Measurements from ENCODE around the gene NAMPT.

Gene NAMPT

DNA sequence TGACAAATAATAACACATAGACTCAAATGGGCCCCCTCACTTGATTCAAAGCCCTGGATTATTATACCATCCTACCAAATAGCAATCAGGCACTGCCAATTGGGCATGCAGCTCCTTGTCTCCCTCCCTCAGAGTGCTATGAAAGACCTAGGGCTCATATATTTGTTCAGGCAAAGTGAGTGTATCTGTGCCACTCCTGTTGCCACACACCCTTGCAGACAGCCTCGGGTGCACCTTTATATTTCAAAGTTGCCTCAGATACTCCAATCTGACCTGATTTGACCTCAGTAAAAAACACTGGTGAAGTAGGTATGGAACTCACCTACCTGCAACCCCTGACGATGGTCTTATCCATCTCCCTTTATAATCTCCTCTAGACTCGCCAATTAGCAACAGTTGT is 3.0 kb upstream of the NAMPT start:
- no peak overlapping the region for H3K4me3 Mint-ChIP-seq

DNA sequence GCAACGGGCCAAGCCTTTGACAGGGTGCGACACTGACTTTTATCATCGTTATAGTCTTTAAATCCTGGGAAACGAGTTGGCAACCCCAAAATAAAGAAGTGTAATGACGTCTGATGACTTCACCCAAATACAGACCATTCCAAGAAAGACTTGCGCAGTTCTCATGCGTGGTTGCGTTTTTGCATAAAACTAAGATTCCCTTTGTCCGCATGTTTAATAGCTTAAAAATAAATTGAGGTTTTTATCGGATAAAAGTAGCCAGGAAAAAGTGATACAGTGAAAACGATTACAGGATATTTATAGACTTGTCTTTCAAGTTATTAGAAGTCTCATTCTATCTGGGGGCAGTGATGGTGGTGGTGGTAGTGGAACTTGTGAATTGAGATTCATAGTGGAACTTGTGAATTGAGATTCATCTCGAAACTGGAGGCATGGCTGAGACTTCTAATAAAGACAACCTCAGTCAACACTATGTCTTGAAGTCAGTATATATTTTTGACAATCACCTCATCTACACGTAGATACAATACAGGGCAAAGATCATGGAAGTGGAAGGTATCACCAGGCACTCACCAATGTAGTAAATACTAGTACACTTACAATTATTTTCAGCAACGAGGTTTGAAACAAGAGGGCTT is 1.2 kb upstream of the NAMPT start:
- DNase-seq = no peak
- Mint-ChIP-seq H3K4me3 (peak overlapping the region; percentile 91), H3K27ac (peak overlapping the region; percentile 100)

More for the DNA sequence above, 3.0 kb upstream of the NAMPT start:
- Mint-ChIP-seq H3K27me3 (no peaks in the 10 kb centered on the region), H3K27ac (no peak overlapping the region), H3K9me3 (peaks cover 2% of the 10 kb centered on the region), H3K4me1 (ENCODE audit: low read depth) (peaks cover 38% of the 10 kb centered on the region), H3K36me3 (ENCODE audit: low read depth) (peaks cover 23% of the 10 kb centered on the region)
- DNase-seq = no peak

DNA sequence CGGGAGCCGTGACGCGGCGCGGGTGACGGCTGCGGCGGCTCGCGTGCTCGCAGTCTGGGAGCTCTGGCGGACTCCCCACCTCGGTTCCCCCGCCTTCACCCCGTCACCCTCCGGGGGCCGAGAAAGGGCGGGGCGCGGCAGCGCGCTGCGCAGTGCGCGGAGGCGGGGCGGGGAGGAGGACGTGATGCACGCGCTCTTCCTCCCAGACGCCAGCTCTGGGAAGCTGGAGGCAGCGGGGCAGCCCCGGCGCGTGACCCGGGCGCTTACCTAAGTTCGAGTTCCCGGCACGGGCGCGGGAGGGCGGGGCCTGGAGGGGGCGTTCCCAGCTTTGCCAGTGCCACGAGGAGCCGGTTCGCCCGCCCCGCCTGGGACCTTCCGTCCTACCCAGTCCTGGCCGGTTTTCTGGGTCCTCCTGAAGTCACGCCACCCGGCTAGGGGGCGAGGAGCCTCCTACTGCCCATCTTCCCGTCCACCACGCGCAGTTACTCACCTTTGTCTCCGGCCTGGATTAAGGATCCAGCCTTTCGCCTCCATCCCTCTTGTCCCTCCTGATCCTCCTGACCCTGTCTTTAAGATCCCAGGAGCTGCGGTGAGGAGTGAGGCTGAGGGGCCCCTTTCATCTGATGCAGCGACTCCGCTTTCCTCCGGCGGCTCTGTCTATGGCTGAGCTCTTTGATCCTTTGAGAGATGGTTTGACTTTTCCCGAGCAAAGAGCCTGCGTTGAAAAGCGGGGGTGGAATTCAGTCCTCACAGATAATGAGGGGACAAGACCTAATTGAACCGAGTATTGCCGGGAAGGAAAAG is 470 bp upstream of the NAMPT start:
- Mint-ChIP-seq H3K4me1 (ENCODE audit: low read depth) (peaks cover 51% of the 10 kb centered on the region), H3K9me3 (peaks cover 2% of the 10 kb centered on the region), H3K27ac (peak overlapping the region; percentile 100), H3K36me3 (ENCODE audit: low read depth) (peaks cover 48% of the 10 kb centered on the region), H3K4me3 (peak overlapping the region; percentile 91), H3K27me3 (no peaks in the 10 kb centered on the region)
- DNase-seq = peak; percentile 100

More for the DNA sequence above, 1.2 kb upstream of the NAMPT start:
- Mint-ChIP-seq H3K4me1 (ENCODE audit: low read depth) (peaks cover 47% of the 10 kb centered on the region), H3K36me3 (ENCODE audit: low read depth) (peaks cover 41% of the 10 kb centered on the region), H3K27me3 (no peaks in the 10 kb centered on the region), H3K9me3 (peaks cover 2% of the 10 kb centered on the region)

DNA sequence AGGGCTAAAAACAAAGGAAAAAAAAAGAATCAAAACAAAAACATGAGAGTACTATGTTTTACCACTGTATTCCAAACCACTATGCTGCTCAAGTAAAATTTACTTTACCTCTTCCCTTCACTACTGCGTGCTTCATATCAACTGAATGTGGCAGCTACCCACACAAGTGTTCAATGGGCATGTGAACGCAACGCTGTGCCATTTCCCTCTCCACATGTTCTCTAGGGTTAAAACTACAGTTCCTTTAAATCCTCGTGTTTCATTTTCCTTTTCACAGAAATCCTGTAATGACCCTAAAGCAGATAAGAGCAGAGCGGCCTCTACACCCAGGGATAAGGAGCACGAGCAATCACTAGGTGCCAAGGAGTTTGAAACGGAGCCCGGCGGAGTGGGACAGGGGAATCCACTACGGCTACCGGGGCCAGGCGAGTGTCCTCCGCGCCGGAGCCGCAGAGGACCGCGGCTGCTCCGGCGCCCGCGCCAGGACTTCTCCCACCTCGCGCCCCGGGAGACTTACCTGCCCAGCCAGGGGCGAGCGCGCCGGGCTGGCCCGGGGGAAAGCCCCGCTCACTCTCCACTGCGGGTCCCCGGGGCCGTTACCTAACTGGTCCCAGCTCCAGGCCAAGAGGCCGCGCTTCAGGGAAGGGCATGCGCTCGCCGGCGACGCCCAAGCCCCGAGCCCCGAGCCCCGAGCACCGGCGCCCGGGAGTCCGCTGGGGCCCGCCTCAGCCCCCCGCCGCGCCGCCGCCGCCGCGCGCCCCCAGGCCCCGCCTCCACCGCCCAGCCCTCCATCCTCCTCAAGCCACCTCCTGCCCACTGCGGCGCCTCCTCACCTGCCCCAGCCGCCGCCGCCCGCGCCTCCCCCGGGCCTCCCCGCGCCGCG is 711 bp downstream of the NAMPT start:
- peak; percentile 72 for DNase-seq
- peaks cover 2% of the 10 kb centered on the region for H3K9me3 Mint-ChIP-seq
- H3K27me3 Mint-ChIP-seq = no peaks in the 10 kb centered on the region
- peak overlapping the region; percentile 100 for H3K27ac Mint-ChIP-seq
- peaks cover 53% of the 10 kb centered on the region for H3K4me1 Mint-ChIP-seq (ENCODE audit: low read depth)
- peaks cover 60% of the 10 kb centered on the region for H3K36me3 Mint-ChIP-seq (ENCODE audit: low read depth)
- peak overlapping the region; percentile 91 for H3K4me3 Mint-ChIP-seq

DNA sequence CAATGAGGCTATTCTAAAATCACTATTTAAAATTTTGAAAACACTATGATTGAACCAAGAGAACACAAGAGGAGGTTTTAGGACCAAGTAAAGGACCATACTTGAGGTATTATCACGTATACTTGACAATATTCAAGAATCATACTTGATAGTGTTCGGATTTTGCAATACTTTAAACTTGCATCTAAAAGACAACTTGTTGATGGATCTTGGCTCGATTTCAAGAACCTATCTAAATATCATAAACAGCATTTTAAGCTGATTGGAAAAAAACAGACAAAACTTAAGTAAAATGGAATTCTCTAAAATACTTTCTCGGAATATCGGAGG is 1.3 kb downstream of the NAMPT start:
- Mint-ChIP-seq H3K36me3 (ENCODE audit: low read depth) (peaks cover 65% of the 10 kb centered on the region), H3K4me1 (ENCODE audit: low read depth) (peaks cover 55% of the 10 kb centered on the region), H3K27ac (peak overlapping the region; percentile 97), H3K9me3 (peaks cover 2% of the 10 kb centered on the region), H3K4me3 (peak overlapping the region; percentile 91), H3K27me3 (no peaks in the 10 kb centered on the region)
- no peak for DNase-seq

DNA sequence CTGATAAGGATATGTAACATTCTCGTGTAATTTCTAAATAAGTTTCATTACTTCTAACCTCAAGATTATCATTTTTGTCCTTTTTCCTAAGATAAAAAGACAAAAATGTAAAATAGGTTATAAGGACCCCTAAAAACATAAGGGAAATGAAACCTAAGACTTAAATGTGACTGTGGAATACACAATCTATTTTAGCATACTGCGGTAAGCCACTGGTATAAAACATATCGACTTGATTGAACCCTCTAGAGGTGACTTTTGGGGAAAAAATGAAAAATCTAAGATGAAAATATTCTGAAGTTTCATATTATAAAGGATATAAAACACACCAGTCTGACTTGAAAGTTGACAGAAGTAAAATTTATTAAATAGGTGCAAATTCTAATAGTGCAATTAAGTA is 1.9 kb downstream of the NAMPT start:
- peak overlapping the region; percentile 97 for H3K27ac Mint-ChIP-seq
- peaks cover 2% of the 10 kb centered on the region for H3K9me3 Mint-ChIP-seq
- H3K27me3 Mint-ChIP-seq = no peaks in the 10 kb centered on the region
- peak overlapping the region; percentile 91 for H3K4me3 Mint-ChIP-seq
- no peak for DNase-seq
- peaks cover 55% of the 10 kb centered on the region for H3K4me1 Mint-ChIP-seq (ENCODE audit: low read depth)
- peaks cover 71% of the 10 kb centered on the region for H3K36me3 Mint-ChIP-seq (ENCODE audit: low read depth)

DNA sequence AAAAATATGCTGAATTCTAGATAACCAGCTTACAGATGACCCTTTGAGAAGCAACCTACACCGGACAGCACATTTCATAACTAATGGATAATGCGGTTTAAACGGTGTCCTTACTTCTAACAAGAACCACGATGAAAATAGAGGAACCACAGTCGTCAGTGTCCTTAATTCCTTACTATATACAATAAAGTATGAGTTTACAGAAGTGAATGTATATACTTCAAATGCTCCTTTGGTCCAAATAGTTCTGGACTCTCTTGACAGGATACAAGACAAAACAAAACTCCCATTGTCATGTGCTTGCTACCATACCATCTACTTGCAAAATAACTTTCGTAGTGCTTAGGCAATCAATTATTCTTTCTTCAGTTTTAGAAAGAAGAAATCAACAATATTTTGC is 2.4 kb downstream of the NAMPT start:
- H3K27me3 Mint-ChIP-seq = no peaks in the 10 kb centered on the region
- peaks cover 75% of the 10 kb centered on the region for H3K36me3 Mint-ChIP-seq (ENCODE audit: low read depth)
- peak overlapping the region; percentile 97 for H3K27ac Mint-ChIP-seq
- H3K4me1 Mint-ChIP-seq (ENCODE audit: low read depth) = peaks cover 54% of the 10 kb centered on the region
- H3K9me3 Mint-ChIP-seq = peaks cover 2% of the 10 kb centered on the region
- no peak for DNase-seq
- peak overlapping the region; percentile 91 for H3K4me3 Mint-ChIP-seq

DNA sequence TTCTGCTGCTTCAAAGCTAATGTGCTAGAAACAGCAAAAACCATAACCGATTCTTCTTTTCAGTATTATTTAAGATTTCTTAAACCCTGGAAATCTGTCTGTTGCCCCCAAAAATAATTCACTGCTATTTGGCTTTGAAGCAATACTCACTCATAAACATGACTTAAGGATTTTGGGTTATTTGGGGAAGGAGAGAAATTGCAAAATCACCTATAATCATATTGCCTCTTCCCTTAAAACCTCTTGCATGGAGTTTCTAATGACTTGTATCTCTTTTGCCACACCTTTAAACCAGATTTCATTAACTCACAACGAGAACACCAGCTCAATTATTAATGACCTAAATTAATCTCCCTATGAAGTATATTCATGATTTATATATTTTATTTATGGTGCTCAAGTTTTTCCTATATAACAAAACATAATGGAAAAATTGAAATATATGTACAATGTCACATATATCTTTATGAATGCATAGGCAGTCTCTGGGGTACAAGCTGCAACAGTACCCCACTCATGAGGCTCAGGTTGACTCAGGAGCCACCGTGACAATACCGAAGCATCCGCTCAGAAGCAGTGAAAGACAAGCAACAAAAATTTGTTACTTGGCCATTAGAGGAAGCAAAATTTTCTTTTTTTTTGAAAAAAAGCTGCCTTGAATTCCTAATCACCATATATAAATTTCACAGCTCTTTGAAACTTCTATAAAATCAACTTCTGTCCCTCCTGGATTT is 3.0 kb downstream of the NAMPT start:
- H3K27ac Mint-ChIP-seq = peak overlapping the region; percentile 97
- no peaks in the 10 kb centered on the region for H3K27me3 Mint-ChIP-seq
- DNase-seq = no peak
- H3K9me3 Mint-ChIP-seq = peaks cover 2% of the 10 kb centered on the region
- peaks cover 82% of the 10 kb centered on the region for H3K36me3 Mint-ChIP-seq (ENCODE audit: low read depth)
- peaks cover 53% of the 10 kb centered on the region for H3K4me1 Mint-ChIP-seq (ENCODE audit: low read depth)
- peak overlapping the region; percentile 91 for H3K4me3 Mint-ChIP-seq

DNA sequence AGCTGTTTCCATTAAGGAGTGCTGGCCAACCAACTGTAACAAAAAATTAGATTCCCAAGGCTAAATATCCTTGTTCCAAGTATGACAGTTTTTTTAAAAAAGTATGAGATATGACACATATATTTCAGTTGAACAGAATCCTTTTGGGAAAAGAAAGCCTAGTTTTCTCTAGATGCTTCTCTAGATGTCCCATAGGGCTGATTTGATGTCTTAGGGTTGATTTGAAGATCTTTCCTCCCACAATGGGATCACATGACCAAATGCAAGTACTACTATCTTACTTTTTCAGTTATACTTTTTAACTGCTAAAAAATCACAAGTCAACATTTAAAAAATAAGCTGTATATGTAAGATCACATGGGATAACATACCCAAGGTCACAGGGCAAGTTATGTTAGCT is 3.7 kb downstream of the NAMPT start:
- H3K36me3 Mint-ChIP-seq (ENCODE audit: low read depth) = peaks cover 88% of the 10 kb centered on the region
- DNase-seq = no peak
- peaks cover under 1% of the 10 kb centered on the region for H3K9me3 Mint-ChIP-seq
- peaks cover 54% of the 10 kb centered on the region for H3K4me1 Mint-ChIP-seq (ENCODE audit: low read depth)
- peak overlapping the region; percentile 97 for H3K27ac Mint-ChIP-seq
- H3K27me3 Mint-ChIP-seq = no peaks in the 10 kb centered on the region
- H3K4me3 Mint-ChIP-seq = peak overlapping the region; percentile 91

DNA sequence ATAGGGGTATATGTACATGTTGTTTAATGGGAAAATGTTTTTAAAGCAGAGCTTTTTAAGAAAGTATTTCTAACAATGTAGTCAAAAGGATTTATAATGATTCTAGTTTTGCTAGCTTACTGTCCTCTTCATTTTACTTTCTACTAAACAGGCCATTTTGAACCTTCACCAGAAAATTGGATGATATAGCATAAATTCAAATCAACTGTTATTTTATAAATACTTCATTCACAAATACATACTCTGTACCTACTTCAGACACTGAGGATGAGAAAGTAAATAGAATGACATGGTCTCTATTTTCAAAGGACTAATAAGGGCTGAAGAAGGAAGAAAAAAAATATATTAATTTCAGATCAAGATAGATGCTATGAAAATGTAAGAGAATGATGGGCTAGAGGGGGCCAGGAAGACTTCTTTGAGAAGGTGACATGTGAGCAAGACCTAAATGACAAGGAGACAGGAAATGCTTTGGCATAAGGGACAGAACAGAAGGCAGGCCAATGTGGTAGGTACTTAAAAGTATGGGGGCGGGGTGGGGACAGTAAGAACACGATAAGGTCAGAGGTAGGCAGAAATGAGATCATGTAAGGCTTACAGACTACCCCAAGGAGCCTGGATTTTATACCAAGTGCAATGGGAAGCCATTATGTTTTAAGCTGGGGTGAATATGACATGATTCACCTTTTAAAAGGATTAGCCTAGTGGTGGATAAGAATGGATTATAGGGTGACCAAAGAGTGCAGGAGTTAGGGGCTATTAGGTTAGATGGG is 5.2 kb downstream of the NAMPT start:
- Mint-ChIP-seq H3K9me3 (no peaks in the 10 kb centered on the region), H3K27me3 (no peaks in the 10 kb centered on the region), H3K36me3 (ENCODE audit: low read depth) (peaks cover 93% of the 10 kb centered on the region), H3K4me3 (peak overlapping the region; percentile 91), H3K4me1 (ENCODE audit: low read depth) (peaks cover 53% of the 10 kb centered on the region), H3K27ac (peak overlapping the region; percentile 97)
- DNase-seq = no peak

DNA sequence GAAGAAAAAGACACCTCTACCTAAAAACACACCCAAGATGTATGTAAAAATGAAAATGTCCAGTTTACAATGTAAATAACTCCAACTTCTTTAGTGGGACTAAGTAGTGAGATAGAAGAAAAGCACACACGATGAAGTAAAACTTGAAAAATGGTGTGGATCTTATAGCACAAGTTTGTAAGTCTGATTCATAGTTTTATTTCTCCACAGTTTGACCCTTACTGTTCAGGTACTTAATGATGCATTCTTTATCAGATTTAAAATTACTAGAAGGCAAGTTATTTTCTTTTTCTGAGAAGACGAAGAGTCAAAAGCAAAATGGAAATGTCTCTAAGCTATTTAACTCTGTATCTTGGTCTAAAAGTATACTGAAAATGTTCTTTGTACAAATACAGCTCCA is 6.1 kb downstream of the NAMPT start:
- Mint-ChIP-seq H3K4me1 (ENCODE audit: low read depth) (peaks cover 55% of the 10 kb centered on the region), H3K9me3 (no peaks in the 10 kb centered on the region), H3K27me3 (no peaks in the 10 kb centered on the region), H3K27ac (peak overlapping the region; percentile 89), H3K36me3 (ENCODE audit: low read depth) (peaks cover 99% of the 10 kb centered on the region), H3K4me3 (peak overlapping the region; percentile 91)
- no peak for DNase-seq

DNA sequence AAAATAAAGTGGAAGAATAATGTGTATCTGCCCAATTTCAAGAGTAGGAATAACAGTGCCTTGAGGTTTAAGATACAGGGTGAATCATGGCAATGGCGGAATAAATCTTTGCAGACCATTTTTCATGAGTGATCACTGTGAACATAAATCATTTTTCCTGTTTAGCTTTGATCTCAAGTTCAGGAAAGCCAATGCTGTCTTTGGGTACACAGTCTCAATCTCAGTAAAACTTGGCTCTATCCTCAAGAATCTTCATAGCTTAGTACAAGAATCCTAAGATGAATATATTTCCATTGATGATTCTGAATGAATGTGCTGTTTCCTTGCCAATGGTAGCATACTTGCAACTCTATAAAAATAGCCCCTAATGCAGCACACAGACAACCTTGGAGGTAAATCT is 6.8 kb downstream of the NAMPT start:
- DNase-seq = no peak
- Mint-ChIP-seq H3K27me3 (no peaks in the 10 kb centered on the region), H3K9me3 (no peaks in the 10 kb centered on the region), H3K4me1 (ENCODE audit: low read depth) (peaks cover 61% of the 10 kb centered on the region), H3K4me3 (peak overlapping the region; percentile 91), H3K27ac (peak overlapping the region; percentile 89), H3K36me3 (ENCODE audit: low read depth) (peaks cover 99% of the 10 kb centered on the region)

DNA sequence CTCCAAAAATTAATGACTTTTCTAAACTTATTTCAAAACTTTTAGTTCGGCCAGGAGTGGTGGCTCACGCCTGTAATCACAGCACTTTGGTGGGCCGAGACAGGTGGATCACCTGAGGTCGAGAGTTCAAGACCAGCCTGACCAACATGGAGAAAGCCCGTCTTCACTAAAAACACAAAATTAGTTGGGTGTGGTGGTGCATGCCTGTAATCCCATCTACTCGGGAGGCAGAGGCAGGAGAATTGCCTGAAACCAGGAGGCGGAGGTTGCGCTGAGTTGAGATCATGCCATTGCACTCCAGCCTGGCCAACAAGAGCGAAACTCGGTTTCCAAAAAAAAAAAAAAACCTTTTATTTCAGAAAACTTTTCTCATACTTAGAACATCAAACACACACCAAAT is 8.3 kb downstream of the NAMPT start:
- Mint-ChIP-seq H3K4me1 (ENCODE audit: low read depth) (peaks cover 62% of the 10 kb centered on the region), H3K27me3 (no peaks in the 10 kb centered on the region), H3K27ac (peak overlapping the region; percentile 81), H3K4me3 (peak overlapping the region; percentile 61), H3K36me3 (ENCODE audit: low read depth) (peaks cover 99% of the 10 kb centered on the region), H3K9me3 (no peaks in the 10 kb centered on the region)
- DNase-seq = no peak

All from activated T-cell treated with anti-CD3 and anti-CD28 coated beads, Interleukin-2, amount 50 U/mL, for 24 hours (primary cell).